Activated CD8-positive, alpha-beta memory T cell treated with anti-CD3 and anti-CD28 coated beads for 24 hours (primary cell): Measurements from ENCODE around the gene FRAS1.
"Not testable (repeated sequence)": the region's sequence is repeated elsewhere in the genome, so short reads cannot be mapped to it uniquely, and the experiment has no call there.

Experiments
- DNase-seq: peaks from one replicate; pipeline ENCODE4 v3.0.0-alpha.2; 2020

The FRAS1 gene

GRCh38 chr4:78219825-78220224 lies 162.7 kb downstream of the FRAS1 start:
- DNase-seq = no peak

- DNase-seq = no peak
These were observed 163.2 kb downstream of the FRAS1 start for GRCh38 chr4:78220283-78220682.

- DNase-seq = no peak
These were observed 165.6 kb downstream of the FRAS1 start for GRCh38 chr4:78222575-78223186.

- no peak for DNase-seq
These were observed 168.1 kb downstream of the FRAS1 start for GRCh38 chr4:78225236-78225635.

- DNase-seq = no peak
These were observed 169.2 kb downstream of the FRAS1 start for GRCh38 chr4:78226279-78226678.

- DNase-seq = no peak
These were observed 170.4 kb downstream of the FRAS1 start for GRCh38 chr4:78227411-78228057.

GRCh38 chr4:78235800-78236199 lies 178.7 kb downstream of the FRAS1 start:
- no peak for DNase-seq

- DNase-seq = no peak
These were observed 180.2 kb downstream of the FRAS1 start for GRCh38 chr4:78237360-78237759.

- DNase-seq = no peak
These were observed 184.9 kb downstream of the FRAS1 start for GRCh38 chr4:78242071-78242470.

GRCh38 chr4:78244705-78245485 lies 187.8 kb downstream of the FRAS1 start:
- DNase-seq = no peak

- no peak for DNase-seq
These were observed 190.6 kb downstream of the FRAS1 start for GRCh38 chr4:78247536-78248285.

- DNase-seq = no peak
These were observed 193.4 kb downstream of the FRAS1 start for GRCh38 chr4:78250500-78250899.

- DNase-seq = not testable (repeated sequence)
These were observed 195.7 kb downstream of the FRAS1 start for GRCh38 chr4:78252773-78253172.

- DNase-seq = no peak
These were observed 197.8 kb downstream of the FRAS1 start for GRCh38 chr4:78254893-78255292.

- DNase-seq = no peak
These were observed 207.9 kb downstream of the FRAS1 start for GRCh38 chr4:78265006-78265405.

GRCh38 chr4:78267790-78268189 lies 210.7 kb downstream of the FRAS1 start:
- no peak for DNase-seq

GRCh38 chr4:78268597-78268996 lies 211.5 kb downstream of the FRAS1 start:
- no peak for DNase-seq

GRCh38 chr4:78275450-78275849 lies 218.3 kb downstream of the FRAS1 start:
- DNase-seq = not testable (repeated sequence)

- no peak for DNase-seq
These were observed 229.2 kb downstream of the FRAS1 start for GRCh38 chr4:78286281-78286680.

- DNase-seq = no peak
These were observed 231.2 kb downstream of the FRAS1 start for GRCh38 chr4:78288327-78288726.

GRCh38 chr4:78291277-78291676 lies 234.2 kb downstream of the FRAS1 start:
- no peak for DNase-seq

- no peak for DNase-seq
These were observed 235.2 kb downstream of the FRAS1 start for GRCh38 chr4:78292341-78292740.

GRCh38 chr4:78292856-78293255 lies 235.7 kb downstream of the FRAS1 start:
- no peak for DNase-seq
